ENCODE data around the gene ARHGAP42.

The ARHGAP42 gene

DNA sequence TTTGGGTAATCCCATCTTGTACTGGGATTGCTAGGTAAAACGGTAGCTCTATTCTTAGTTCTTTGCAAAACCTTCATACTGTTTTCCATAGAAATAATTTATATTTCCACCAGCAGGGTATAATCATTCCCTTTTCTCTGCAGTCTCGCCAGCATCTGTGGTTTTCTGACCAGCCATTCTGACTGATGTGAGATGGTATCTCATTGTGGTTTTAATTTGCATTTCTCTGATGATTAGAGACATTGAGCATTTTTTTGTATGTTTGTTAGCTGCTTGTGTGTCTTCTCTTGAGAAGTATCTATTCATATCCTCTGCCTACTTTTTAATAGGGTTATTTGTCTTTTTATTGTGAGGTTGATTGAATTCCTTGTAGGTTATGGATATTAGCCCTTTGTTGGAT, 221.7 kb downstream of the ARHGAP42 start:
- Histone ChIP-seq H3K27ac (no peak overlapping the region), H3K4me3 (no peak overlapping the region)
- TF ChIP-seq CTCF (IDR thresholded peaks at IDR 0.05), result no peak
- DNase-seq (ENCODE audit: low spot score), result no peak

GRCh38 chr11:100910808-100911207, 223.7 kb downstream of the ARHGAP42 start:
- no peak overlapping the region for H3K4me3 ChIP-seq
- TF ChIP-seq CTCF (IDR thresholded peaks at IDR 0.05), result no peak
- no peak overlapping the region for H3K27ac ChIP-seq
- DNase-seq (ENCODE audit: low spot score), result no peak

DNA sequence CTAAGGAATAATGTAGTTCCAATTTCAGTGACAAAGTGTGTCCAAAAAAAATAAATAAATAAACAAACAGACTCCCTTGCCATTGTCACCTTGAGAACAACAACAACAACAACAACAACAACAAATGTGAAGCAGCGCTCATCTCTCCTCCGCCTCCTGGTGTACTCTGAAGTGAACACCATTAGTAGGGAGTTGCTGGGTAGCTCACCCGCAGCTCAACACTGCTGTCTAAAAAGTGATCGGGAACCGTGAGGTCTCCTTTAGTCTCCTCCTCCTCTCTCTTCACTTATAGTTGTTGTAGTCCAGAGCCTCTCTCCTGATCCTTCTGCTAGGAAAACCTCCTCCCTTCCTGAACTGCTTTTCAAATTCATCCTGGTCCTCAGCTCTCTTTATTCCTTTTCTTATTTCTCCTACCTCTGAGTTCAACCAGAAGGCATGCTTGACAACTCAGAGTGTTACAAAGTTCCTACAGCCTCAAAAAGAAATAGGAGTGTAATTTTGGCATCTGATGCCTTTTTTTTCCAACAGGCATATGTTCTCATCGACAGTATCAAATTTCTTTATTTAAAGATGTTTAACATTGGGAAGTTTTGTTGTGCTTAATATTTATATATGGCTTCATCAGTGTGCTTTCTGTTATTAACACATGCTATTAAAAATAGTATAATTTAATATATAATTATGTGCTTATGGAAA, 227.5 kb downstream of the ARHGAP42 start:
- H3K4me3 ChIP-seq, result no peak overlapping the region
- TF ChIP-seq CTCF (IDR thresholded peaks at IDR 0.05), result no peak
- no peak for DNase-seq (ENCODE audit: low spot score)
- H3K27ac ChIP-seq, result no peak overlapping the region

DNA sequence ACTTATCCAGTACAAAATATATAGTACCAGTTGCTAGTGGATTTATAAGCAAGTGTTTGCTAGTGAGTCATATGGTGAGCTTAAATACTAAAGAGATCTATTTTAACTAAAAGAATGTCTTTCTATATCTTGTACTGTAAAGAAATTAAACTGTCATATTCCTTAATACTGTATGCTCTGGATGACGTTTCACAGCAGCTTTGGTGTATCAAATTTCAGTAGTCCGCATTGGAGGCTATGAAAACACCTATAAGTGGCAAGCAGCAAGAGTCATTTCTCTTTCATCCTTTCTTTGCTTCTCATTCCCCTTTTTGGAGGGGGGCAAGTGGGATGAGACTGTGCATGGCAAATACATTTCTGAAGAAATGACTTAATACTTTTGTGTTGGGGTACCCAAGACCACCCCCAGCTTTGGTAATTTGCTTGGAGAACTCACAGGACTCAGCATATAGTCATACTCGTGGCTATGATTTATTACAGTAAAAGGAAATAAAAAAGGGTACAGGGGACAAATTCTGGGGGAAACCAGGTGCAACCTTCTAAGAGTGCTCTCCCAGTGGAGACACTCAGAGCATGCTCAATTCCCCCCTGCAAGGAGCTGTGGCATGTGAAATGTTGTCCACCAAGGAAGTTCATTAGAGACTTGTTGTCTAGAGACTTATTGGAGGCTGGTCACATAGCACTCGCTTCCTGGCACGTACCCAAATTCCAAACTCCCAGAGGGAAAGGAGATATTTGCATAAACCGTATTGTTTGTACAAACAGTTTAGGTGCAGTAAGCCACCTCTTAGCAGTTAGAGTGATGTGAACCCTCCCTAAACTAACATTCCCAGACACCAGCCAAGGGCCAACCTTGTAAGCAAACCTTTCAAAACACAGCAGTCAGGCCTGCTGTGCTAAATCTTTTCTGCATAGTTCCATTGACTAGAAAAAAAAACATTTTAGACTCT, 231.7 kb downstream of the ARHGAP42 start:
- no peak overlapping the region for H3K4me3 ChIP-seq
- no peak for TF ChIP-seq CTCF (IDR thresholded peaks at IDR 0.05)
- DNase-seq (ENCODE audit: low spot score), result no peak
- H3K27ac ChIP-seq, result no peak overlapping the region

GRCh38 chr11:100920593-100920992, 233.5 kb downstream of the ARHGAP42 start:
- Histone ChIP-seq H3K27ac (no peak overlapping the region), H3K4me3 (no peak overlapping the region)
- no peak for DNase-seq (ENCODE audit: low spot score)
- TF ChIP-seq CTCF (IDR thresholded peaks at IDR 0.05), result no peak

DNA sequence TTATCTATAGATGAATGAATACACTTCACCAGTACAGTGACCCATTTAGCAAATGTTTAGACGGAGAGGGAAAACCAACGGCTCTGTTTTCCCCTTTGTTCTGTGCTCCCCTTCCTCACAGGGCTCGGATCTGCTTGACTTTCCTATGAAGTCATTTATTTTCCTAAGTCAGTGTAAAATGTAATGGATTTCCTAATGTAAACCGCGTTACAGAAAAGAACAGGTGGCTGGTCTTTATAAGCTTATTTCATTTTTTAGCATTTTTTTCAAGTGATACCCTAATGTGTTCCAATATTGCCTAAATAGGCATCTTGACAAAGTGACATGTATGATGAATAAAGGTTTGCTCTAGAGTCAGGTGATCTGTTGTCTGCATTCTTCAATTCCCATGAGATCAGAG, 235.0 kb downstream of the ARHGAP42 start:
- Histone ChIP-seq H3K4me3 (no peak overlapping the region), H3K27ac (no peak overlapping the region)
- no peak for DNase-seq (ENCODE audit: low spot score)
- no peak for TF ChIP-seq CTCF (IDR thresholded peaks at IDR 0.05)
